ENCODE results near the gene MCM3AP. TPM values are rescaled to one million over a fixed set of nuclear protein-coding genes. Genes with fewer than 3 reads are reported as not detected.
"Not testable (repeated sequence)": the region's sequence is repeated elsewhere in the genome, so short reads cannot be mapped to it uniquely, and the experiment has no call there.

MCM3AP gene
- total RNA-seq, 1 experiment from 2014 or later: 140 TPM

DNA sequence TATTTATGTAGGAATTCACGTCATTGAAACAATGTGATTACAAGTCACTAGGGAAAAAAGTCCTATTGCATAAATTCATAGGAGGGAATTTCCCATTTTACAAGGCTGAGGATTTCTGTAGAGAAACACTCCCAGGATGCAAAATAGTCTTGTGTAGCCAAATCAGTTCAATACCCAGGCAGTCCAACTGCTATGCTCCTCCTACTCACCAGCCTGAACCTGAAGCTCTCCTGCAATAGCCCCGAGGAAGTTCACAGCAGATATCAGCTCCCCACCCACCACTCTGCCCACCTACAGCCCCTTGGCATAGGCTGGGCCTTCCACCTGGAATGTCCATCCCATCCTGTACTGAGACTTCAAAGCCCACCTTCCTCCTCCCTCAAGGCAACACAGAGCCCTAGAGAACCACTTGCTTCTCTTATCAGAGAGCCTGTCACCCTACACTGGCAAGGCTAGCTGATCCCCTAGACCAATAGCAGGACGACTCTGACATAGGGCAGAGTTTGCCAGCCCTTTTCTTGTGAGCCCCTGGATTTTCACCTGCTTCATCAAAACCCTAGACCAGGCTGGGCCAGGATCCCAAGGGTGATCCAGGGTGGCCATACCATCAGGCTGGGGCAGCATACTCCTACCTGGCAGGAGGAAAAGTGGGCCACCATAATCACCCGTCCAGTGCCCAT lies 58.4 kb downstream of the MCM3AP start:
- Histone ChIP-seq H3K4me1 (ENCODE audit: insufficient read depth, low read length) (peaks cover 32% of the 10 kb centered on the region), H3F3A (ENCODE audit: low read length, unreplicated experiment) (no peaks in the 10 kb centered on the region), H3K9ac (ENCODE audit: low read length) (peak overlapping the region; percentile 76; the same call in 1 of the 2 replicates), H3K9me2 (replicated peaks; ENCODE audit: low read length) (no peaks in the 10 kb centered on the region), H3K4me3 (ENCODE audit: low read length) (peak overlapping the region; percentile 72), H3K79me2 (ENCODE audit: low read length) (peaks cover 53% of the 10 kb centered on the region), H3K27ac (ENCODE audit: low read length) (no peak overlapping the region), H3K9me3 (ENCODE audit: low read length) (no peaks in the 10 kb centered on the region), H3K27me3 (ENCODE audit: low read length) (no peaks in the 10 kb centered on the region), H4K20me1 (ENCODE audit: low read length) (peaks cover 15% of the 10 kb centered on the region; the same call in 1 of the 2 replicates), H2AFZ (ENCODE audit: low read length) (no peak overlapping the region; the same call in 1 of the 2 replicates), H3K4me2 (ENCODE audit: low read length) (peak overlapping the region; percentile 94), H3K36me3 (ENCODE audit: low read depth, low read length) (0 out of 2 replicates have a peak, but pooled peaks cover 8% of the 10 kb centered on the region)
- no peak for ATAC-seq
- intact Hi-C loops (cut with micrococcal nuclease): loop anchor here (2.0 to 5.0 kb wide), 4 partner anchors 42 to 95 kb away; partner anchors contain the start of genes C21orf58, MCM3AP, PCNT and SPATC1L
- ChIA-PET CTCF (interaction anchor here (0.5 to 1.5 kb wide), 3 partner anchors 84 to 254 kb away, joined by 3 to 4 read pairs (median 3); no protein-coding TSS in a partner anchor), POLR2A (ENCODE audit: unreplicated experiment) (no interaction called here)
- no TSS peak for BruUV-seq (replicated peaks)
- TF ChIP-seq, protein P1, sequence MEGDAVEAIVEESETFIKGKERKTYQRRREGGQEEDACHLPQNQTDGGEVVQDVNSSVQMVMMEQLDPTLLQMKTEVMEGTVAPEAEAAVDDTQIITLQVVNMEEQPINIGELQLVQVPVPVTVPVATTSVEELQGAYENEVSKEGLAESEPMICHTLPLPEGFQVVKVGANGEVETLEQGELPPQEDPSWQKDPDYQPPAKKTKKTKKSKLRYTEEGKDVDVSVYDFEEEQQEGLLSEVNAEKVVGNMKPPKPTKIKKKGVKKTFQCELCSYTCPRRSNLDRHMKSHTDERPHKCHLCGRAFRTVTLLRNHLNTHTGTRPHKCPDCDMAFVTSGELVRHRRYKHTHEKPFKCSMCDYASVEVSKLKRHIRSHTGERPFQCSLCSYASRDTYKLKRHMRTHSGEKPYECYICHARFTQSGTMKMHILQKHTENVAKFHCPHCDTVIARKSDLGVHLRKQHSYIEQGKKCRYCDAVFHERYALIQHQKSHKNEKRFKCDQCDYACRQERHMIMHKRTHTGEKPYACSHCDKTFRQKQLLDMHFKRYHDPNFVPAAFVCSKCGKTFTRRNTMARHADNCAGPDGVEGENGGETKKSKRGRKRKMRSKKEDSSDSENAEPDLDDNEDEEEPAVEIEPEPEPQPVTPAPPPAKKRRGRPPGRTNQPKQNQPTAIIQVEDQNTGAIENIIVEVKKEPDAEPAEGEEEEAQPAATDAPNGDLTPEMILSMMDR (conservative IDR thresholded peaks at IDR 0.05; ENCODE audit: low read depth, low read length): no peak
- no peak for TF ChIP-seq EZH2 (IDR thresholded peaks at IDR 0.05; ENCODE audit: low read length, unreplicated experiment)
- TF ChIP-seq EZH2phosphoT487 (IDR thresholded peaks at IDR 0.05; ENCODE audit: borderline replicate concordance, low read length): no peak
- no peak for DNase-seq

DNA sequence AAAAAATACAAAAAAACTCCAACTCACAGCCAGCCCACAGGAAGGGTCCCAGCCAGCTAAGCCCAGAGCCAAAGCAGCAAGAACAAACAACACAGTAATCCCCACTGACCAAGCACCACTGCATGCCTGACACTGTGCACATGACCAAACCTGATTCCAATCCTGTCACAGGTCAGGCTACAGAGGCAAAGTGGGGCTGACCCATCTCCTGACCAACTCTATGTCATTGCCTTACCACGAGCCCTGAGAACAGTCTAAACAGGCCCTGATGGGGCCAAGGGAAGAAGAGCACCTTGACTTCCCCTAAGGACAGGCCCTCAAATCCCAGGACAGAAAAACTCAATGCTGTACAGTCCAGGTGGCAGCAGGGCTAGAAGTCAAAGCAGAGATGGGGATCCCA lies 59.3 kb downstream of the MCM3AP start:
- Histone ChIP-seq H3K27me3 (ENCODE audit: low read length) (no peaks in the 10 kb centered on the region), H3K27ac (ENCODE audit: low read length) (no peak overlapping the region), H3K79me2 (ENCODE audit: low read length) (peaks cover 53% of the 10 kb centered on the region), H3K4me1 (ENCODE audit: insufficient read depth, low read length) (peaks cover 32% of the 10 kb centered on the region), H3K36me3 (ENCODE audit: low read depth, low read length) (0 out of 2 replicates have a peak, but pooled peaks cover 1% of the 10 kb centered on the region), H3K4me2 (ENCODE audit: low read length) (peak overlapping the region; percentile 94), H3K9me2 (replicated peaks; ENCODE audit: low read length) (no peaks in the 10 kb centered on the region), H4K20me1 (ENCODE audit: low read length) (peaks cover 15% of the 10 kb centered on the region; the same call in 1 of the 2 replicates), H3K9ac (ENCODE audit: low read length) (no peak overlapping the region), H3F3A (ENCODE audit: low read length, unreplicated experiment) (no peaks in the 10 kb centered on the region), H3K9me3 (ENCODE audit: low read length) (no peaks in the 10 kb centered on the region), H2AFZ (ENCODE audit: low read length) (no peak overlapping the region), H3K4me3 (ENCODE audit: low read length) (peak overlapping the region; percentile 72; the same call in 1 of the 2 replicates)
- CTCF ChIA-PET: no interaction called here
- POLR2A ChIA-PET (ENCODE audit: unreplicated experiment): no interaction called here
- BruUV-seq (replicated peaks): no TSS peak
- intact Hi-C loops (cut with micrococcal nuclease): loop anchor here (2.0 to 5.0 kb wide), 4 partner anchors 41 to 96 kb away; partner anchors contain the start of genes C21orf58, MCM3AP, PCNT and SPATC1L
- DNase-seq (no peak), ATAC-seq (no peak)
- TF ChIP-seq EZH2phosphoT487 (IDR thresholded peaks at IDR 0.05; ENCODE audit: borderline replicate concordance, low read length) (no peak), EZH2 (IDR thresholded peaks at IDR 0.05; ENCODE audit: low read length, unreplicated experiment) (no peak)
- TF ChIP-seq, protein P1 (conservative IDR thresholded peaks at IDR 0.05; ENCODE audit: low read depth, low read length): no peak

DNA sequence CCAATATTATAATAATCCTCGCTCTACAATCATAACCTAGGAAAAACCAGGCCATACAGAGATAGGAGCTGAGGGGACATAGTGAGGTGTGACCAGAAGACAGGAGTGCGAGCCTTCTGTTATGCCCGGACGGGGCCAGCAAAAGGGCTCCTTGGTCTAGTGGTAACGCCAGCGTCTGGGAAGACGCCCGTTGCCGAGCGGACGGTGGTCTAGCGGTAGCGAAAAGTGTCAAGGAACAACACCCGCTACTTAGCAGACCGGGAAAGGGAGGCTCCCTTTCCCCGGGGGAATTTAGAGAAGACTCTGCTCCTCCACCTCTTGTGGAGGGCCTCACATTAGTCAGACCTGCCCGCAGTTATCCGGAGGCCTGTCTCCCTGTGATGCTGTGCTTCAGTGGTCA lies 61.8 kb downstream of the MCM3AP start:
- CTCF ChIA-PET; H3K9ac ChIP-seq (ENCODE audit: low read length); H2AFZ ChIP-seq (ENCODE audit: low read length); H3K4me2 ChIP-seq (ENCODE audit: low read length); intact Hi-C loops (cut with micrococcal nuclease); BruUV-seq (replicated peaks); H3K4me3 ChIP-seq (ENCODE audit: low read length); H3K9me2 ChIP-seq (replicated peaks; ENCODE audit: low read length); H3K27ac ChIP-seq (ENCODE audit: low read length); ATAC-seq; DNase-seq; POLR2A ChIA-PET (ENCODE audit: unreplicated experiment); H3K36me3 ChIP-seq (ENCODE audit: low read depth, low read length); H3K27me3 ChIP-seq (ENCODE audit: low read length); H3F3A ChIP-seq (ENCODE audit: low read length, unreplicated experiment); H3K9me3 ChIP-seq (ENCODE audit: low read length): not testable (repeated sequence)
- H3K79me2 ChIP-seq (ENCODE audit: low read length): peaks cover 33% of the 10 kb centered on the region
- H3K4me1 ChIP-seq (ENCODE audit: insufficient read depth, low read length): peaks cover 19% of the 10 kb centered on the region
- peaks cover 15% of the 10 kb centered on the region; the same call in 1 of the 2 replicates for H4K20me1 ChIP-seq (ENCODE audit: low read length)
